Right forelimb (tissue), 1 donor: ENCODE measurements around the gene AGT.
"Not testable (repeated sequence)": the region's sequence is repeated elsewhere in the genome, so short reads cannot be mapped to it uniquely, and the experiment has no call there.

Experiments
- DNase-seq: peaks from one replicate; pipeline ENCODE4 v3.0.0-alpha.2; 2018

Gene AGT

DNA sequence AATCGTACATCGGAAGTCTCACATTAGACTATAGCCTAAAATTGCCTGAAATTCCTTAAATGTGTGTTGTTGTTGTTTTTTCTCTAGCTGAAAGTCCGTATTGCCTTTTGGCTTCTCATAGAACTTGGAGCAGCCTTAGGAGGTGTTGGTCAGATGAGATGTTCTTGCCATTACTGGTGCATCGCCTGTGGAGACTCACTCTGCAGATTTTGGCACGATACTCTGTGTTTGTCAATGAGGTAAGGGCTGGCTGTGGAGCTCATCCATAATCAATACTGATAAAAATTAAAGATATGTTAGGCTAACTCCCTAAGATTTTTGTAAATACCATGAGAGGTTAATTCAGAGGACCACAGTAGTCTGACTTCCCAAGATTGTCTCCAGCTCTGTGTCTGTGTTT is 28.9 kb downstream of the AGT start:
- no peak for DNase-seq

- no peak for DNase-seq
These were observed 29.8 kb downstream of the AGT start for GRCh38 chr1:230684146-230684545.

GRCh38 chr1:230682882-230683610 is 30.9 kb downstream of the AGT start:
- DNase-seq: no peak

GRCh38 chr1:230682274-230682673 is 31.6 kb downstream of the AGT start:
- DNase-seq: no peak

- DNase-seq: no peak
These were observed 32.3 kb downstream of the AGT start for GRCh38 chr1:230681599-230681998.

GRCh38 chr1:230680300-230681025 is 33.5 kb downstream of the AGT start:
- no peak for DNase-seq

DNA sequence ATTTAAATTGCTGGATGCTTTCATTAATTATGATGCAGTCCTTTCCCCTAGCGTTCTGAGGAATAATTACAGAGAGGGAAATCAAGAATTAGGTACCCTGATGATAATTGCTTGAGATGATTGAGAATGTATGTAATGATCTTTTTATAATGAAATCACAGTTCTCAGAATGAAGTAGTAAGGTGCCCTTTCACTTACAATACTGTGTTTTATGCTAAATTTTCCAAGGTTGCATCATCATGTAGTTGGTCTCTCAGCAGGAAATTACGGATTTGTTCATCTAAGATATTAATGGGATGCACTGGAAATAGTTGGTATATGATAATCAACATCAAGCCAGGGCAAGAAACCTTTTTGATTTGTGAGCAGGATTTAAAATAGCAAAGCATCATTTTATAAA is 34.1 kb downstream of the AGT start:
- no peak for DNase-seq

DNA sequence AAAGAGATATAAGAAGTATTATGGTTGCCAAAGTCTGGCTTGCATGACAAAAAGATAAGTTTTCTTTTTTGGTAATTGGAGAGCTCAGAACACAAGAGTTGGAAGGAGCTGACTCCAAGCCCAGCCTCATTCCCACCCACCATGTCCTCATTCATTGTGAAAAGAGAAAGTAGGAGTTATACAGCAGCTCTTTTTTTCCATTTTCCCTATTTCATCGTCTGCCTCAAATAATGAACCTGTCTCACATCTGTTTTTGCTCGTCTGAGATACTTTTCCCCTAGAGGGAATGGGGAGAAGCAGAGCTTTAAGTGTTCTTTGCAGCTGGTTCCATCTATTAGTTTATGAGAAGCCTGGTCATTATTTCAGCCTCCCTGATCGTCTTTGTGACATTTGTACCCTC is 34.7 kb downstream of the AGT start:
- DNase-seq: no peak

DNA sequence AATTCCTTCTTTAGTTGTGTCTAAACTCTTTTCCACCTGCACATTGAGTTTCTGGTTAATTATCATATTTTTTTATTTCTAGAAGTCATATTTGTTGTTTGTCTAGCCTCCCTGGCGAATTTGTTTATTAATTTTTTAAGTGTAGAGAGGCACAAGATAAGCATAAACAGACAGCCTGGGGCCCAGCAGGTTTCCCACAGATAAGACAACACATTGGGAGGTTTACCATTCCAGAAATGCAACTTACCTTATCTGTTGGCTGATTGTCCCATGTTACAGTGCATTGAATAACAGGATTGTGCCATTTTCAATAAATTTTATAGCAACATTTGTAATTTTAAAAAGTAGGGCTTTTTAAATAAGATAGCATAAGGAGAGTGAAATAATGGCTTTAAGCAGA is 36.7 kb downstream of the AGT start:
- no peak for DNase-seq

DNA sequence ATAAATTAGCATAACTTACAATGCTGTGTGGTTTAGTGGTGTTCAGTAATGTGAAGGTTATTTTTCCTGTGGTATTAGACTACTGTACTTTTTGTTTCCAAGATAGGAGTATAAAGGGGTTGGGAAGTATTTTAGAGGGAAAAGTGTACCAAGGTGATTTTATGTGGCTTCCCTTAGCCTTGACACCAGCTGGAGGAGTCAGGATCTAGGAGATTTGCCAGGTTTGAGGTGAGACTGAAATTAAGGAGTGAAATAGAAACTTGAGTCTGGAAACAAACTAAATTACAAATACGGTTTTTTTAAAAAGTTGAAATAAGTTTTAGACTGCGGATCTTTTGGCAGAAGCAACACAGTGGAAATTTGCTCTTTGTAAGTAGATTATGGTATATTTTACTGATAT is 39.3 kb downstream of the AGT start:
- no peak for DNase-seq

DNA sequence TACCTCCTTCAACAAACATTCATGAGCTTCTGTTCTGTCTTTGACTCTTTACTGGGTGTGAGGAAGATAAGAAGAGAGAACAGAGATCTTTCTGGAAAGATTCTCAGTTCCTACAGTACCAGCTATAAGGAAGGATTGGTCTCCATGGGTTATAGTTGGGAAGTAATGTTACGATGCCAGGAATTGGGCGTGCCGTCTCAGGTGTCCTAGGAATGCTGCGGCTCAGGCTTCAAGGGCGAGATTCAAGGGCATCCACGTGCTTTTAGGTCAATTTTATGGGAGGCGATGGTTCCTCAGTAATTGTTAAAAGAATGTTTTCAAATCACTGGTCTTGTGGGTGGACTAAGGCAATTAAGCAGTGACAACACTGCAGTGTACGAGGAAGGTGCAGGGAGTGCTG is 44.4 kb downstream of the AGT start:
- DNase-seq: no peak

- no peak for DNase-seq
These were observed 45.7 kb downstream of the AGT start for GRCh38 chr1:230668227-230668626.

GRCh38 chr1:230661976-230662375 is 51.9 kb downstream of the AGT start:
- no peak for DNase-seq

GRCh38 chr1:230658691-230659090 is 55.2 kb downstream of the AGT start:
- no peak for DNase-seq

DNA sequence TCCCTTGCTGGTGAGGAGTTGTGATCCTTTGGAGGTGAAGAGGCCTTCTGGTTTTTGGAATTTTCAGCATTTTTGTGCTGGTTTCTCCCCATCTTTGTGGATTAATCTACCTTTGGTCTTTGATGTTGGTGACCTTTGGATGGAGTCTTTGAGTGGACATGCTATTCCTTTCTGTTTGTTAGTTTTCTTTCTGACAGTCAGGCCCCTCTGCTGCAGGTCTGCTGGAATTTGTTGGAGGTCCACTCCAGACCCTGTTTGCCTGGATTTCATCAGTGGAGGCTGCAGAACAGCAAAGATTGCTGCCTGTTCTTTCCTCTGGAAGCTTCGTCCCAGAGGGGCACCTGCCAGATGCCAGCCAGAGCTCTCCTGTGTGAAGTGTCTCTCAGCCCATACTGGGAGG is 55.8 kb downstream of the AGT start:
- DNase-seq: not testable (repeated sequence)

DNA sequence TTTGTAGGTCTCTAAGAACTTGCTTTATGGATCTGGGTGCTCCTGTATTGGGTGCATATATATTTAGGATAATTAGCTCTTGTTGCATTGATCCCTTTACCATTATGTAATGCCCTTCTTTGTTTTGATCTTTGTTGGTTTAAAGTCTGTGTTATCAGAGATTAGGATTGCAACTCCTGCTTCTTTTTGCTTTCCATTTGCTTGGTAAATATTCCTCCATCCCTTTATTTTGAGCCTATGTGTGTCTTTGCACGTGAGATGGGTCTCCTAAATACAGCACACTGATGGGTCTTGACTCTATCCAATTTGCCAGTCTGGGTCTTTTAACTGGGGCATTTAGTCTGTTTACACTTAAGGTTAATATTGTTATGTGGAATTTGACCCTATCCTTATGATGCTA is 57.2 kb downstream of the AGT start:
- not testable (repeated sequence) for DNase-seq
